HEK293 (cell line): ENCODE data around the gene A1CF.

ENCODE experiments used
- CTCF ChIA-PET: fragments of 350-600 bp; formaldehyde crosslinking; extraction: SDS; loops from one replicate; lab custom pipeline; 2021; ENCODE audit warnings: antibody characterized with exemption; lab: Yijun Ruan, JAX
- POLR2A ChIA-PET: fragments of 300-600 bp; formaldehyde crosslinking; extraction: SDS; loops from one replicate; lab custom pipeline; 2020; ENCODE audit warnings: antibody characterized with exemption, inconsistent platforms; lab: Yijun Ruan, JAX
- H3K27ac ChIP-seq: fragments of 200-500 bp; sonication (Bioruptor generic); 2 replicates; pipeline ENCODE4 v1.5.1; 2014; ENCODE audit warnings: low read depth, low read length, control low read depth, inconsistent platforms; ENCODE audit errors: extremely low read depth
- H3K36me3 ChIP-seq, 2 experiments: fragments of 200-500 bp in 1 of 2; sonication (Bioruptor generic) in 1 of 2; 1 replicate in 1 of 2; 2 replicates in 1 of 2; pipeline ENCODE4 v1.5.1; 2014 to 2017; ENCODE audit warnings: inconsistent platforms in 2 of 2, low read length in 2 of 2; ENCODE audit not compliant: control insufficient read depth in 2 of 2, insufficient read depth in 1 of 2
- H3K4me1 ChIP-seq: fragments of 200-500 bp; sonication (Bioruptor generic); 2 replicates; pipeline ENCODE4 v1.5.1; 2014; ENCODE audit warnings: mild to moderate bottlenecking, low read length, inconsistent platforms; ENCODE audit not compliant: control insufficient read depth, insufficient read depth
- H3K4me3 ChIP-seq: 2 replicates; pipeline ENCODE4 v1.5.1; 2011; ENCODE audit warnings: low read depth, mild to moderate bottlenecking, control low read depth, low read length, moderate library complexity
- H3K9me3 ChIP-seq: fragments of 200-500 bp; sonication (Bioruptor generic); 2 replicates; pipeline ENCODE4 v1.5.1; 2014; ENCODE audit warnings: low read depth, low read length, inconsistent platforms; ENCODE audit not compliant: control insufficient read depth, insufficient read depth
- GLI4 ChIP-seq: fragments of 450-650 bp; formaldehyde crosslinking; IDR thresholded peaks from 2 replicates; pipeline ENCODE4 v1.5.1; 2016; ENCODE audit warnings: missing biosample characterization, missing genetic modification characterization
- MYNN ChIP-seq: fragments of 450-650 bp; formaldehyde crosslinking; IDR thresholded peaks from 2 replicates; pipeline ENCODE4 v1.5.1; 2016; ENCODE audit warnings: missing biosample characterization, missing genetic modification characterization, borderline replicate concordance
- OSR2 ChIP-seq: fragments of 450-650 bp; formaldehyde crosslinking; IDR thresholded peaks from 2 replicates; pipeline ENCODE4 v1.5.1; 2016; ENCODE audit warnings: missing biosample characterization, missing genetic modification characterization
- ZBTB17 ChIP-seq: fragments of 450-650 bp; formaldehyde crosslinking; IDR thresholded peaks from 2 replicates; pipeline ENCODE4 v1.5.1; 2016; ENCODE audit warnings: missing biosample characterization, missing genetic modification characterization
- ZFP41 ChIP-seq: fragments of 450-650 bp; formaldehyde crosslinking; IDR thresholded peaks from 2 replicates; pipeline ENCODE4 v1.5.1; 2016; ENCODE audit warnings: missing biosample characterization, missing genetic modification characterization, borderline replicate concordance
- ZNF114 ChIP-seq: fragments of 450-650 bp; formaldehyde crosslinking; IDR thresholded peaks from 2 replicates; pipeline ENCODE4 v1.5.0; 2017; ENCODE audit warnings: missing biosample characterization, missing genetic modification characterization
- ZNF155 ChIP-seq: fragments of 450-650 bp; formaldehyde crosslinking; IDR thresholded peaks from 2 replicates; pipeline ENCODE4 v1.5.1; 2016; ENCODE audit warnings: missing biosample characterization, missing genetic modification characterization
- ZNF169 ChIP-seq: fragments of 450-650 bp; formaldehyde crosslinking; IDR thresholded peaks from 2 replicates; pipeline ENCODE4 v1.5.1; 2016; ENCODE audit warnings: missing biosample characterization, missing genetic modification characterization
- ZNF530 ChIP-seq: fragments of 450-650 bp; formaldehyde crosslinking; IDR thresholded peaks from 2 replicates; pipeline ENCODE4 v1.5.1; 2016; ENCODE audit warnings: low read depth, missing biosample characterization, missing genetic modification characterization
- ZNF664 ChIP-seq: fragments of 450-650 bp; formaldehyde crosslinking; IDR thresholded peaks from 2 replicates; pipeline ENCODE4 v1.5.1; 2016; ENCODE audit warnings: missing biosample characterization, missing genetic modification characterization
- ZNF785 ChIP-seq: fragments of 450-650 bp; formaldehyde crosslinking; IDR thresholded peaks from 2 replicates; pipeline ENCODE4 v1.5.1; 2016; ENCODE audit warnings: missing biosample characterization, missing genetic modification characterization
- ZNF830 ChIP-seq: fragments of 450-650 bp; IDR thresholded peaks from 2 replicates; pipeline ENCODE4 v1.5.0; 2018; ENCODE audit warnings: missing biosample characterization, missing genetic modification characterization, low read depth, mild to moderate bottlenecking, moderate library complexity
- TF ChIP-seq, protein P1 (sequence below): fragments of 450-650 bp; formaldehyde crosslinking; IDR thresholded peaks from 2 replicates; pipeline ENCODE4; 2016; ENCODE audit warnings: missing biosample characterization, missing genetic modification characterization
- TF ChIP-seq, protein P2 (sequence below): fragments of 450-650 bp; formaldehyde crosslinking; IDR thresholded peaks from 2 replicates; pipeline ENCODE4 v1.5.1; 2016; ENCODE audit warnings: missing biosample characterization, missing genetic modification characterization
- TF ChIP-seq, protein P3 (sequence below): fragments of 450-650 bp; formaldehyde crosslinking; IDR thresholded peaks from 2 replicates; pipeline ENCODE4 v1.5.1; 2016; ENCODE audit warnings: missing biosample characterization, missing genetic modification characterization
- TF ChIP-seq, protein P4 (sequence below): fragments of 450-650 bp; formaldehyde crosslinking; IDR thresholded peaks from 2 replicates; pipeline ENCODE4 v1.5.0; 2017; ENCODE audit warnings: missing biosample characterization, missing genetic modification characterization, borderline replicate concordance
- TF ChIP-seq, protein P5 (sequence below): fragments of 450-650 bp; formaldehyde crosslinking; IDR thresholded peaks from 2 replicates; pipeline ENCODE4 v1.5.1; 2016; ENCODE audit warnings: missing biosample characterization, missing genetic modification characterization
- TF ChIP-seq, protein P6 (sequence below): fragments of 450-650 bp; formaldehyde crosslinking; IDR thresholded peaks from 2 replicates; pipeline ENCODE4 v1.5.1; 2017; ENCODE audit warnings: missing biosample characterization, missing genetic modification characterization

Gene A1CF

DNA sequence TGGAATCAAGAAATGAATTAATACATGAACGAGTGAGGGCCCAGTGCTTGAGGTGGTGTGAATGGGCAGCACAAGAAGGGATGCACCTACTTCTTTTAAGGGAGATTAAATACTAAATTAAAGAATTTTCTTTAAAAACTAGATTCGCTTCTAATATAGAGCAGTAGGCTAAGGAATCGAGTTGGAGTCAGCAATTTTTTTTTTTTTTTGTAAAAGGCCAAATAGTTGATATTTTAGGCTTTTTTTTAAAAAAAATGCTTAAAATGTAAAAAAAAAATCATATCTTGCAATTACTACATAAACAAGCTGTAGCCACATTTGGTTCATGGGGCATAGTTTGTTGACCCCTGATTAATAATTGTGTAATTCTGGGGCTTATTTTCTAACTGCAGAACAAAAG lies 31.9 kb downstream of the A1CF start:
- TF ChIP-seq, protein P1, sequence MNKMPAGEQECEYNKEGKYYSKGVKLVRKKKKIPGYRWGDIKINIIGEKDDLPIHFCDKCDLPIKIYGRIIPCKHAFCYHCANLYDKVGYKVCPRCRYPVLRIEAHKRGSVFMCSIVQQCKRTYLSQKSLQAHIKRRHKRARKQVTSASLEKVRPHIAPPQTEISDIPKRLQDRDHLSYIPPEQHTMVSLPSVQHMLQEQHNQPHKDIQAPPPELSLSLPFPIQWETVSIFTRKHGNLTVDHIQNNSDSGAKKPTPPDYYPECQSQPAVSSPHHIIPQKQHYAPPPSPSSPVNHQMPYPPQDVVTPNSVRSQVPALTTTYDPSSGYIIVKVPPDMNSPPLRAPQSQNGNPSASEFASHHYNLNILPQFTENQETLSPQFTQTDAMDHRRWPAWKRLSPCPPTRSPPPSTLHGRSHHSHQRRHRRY: no peak
- TF ChIP-seq ZBTB17 (tag by site-specific recombination) (no peak), ZNF785 (tag by site-specific recombination) (no peak), ZFP41 (no peak), ZNF530 (tag by site-specific recombination) (no peak), ZNF664 (tag by site-specific recombination) (no peak), ZNF155 (tag by site-specific recombination) (no peak), OSR2 (tag by site-specific recombination) (no peak), MYNN (tag by site-specific recombination) (no peak), ZNF114 (tag by site-specific recombination) (no peak), GLI4 (tag by site-specific recombination) (no peak), ZNF169 (tag by site-specific recombination) (no peak), ZNF830 (tag by site-specific recombination) (no peak)
- TF ChIP-seq, protein P2, sequence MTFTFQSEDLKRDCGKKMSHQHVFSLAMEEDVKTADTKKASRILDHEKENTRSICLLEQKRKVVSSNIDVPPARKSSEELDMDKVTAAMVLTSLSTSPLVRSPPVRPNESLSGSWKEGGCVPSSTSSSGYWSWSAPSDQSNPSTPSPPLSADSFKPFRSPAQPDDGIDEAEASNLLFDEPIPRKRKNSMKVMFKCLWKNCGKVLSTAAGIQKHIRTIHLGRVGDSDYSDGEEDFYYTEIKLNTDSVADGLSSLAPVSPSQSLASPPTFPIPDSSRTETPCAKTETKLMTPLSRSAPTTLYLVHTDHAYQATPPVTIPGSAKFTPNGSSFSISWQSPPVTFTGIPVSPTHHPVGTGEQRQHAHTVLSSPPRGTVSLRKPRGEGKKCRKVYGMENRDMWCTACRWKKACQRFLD (tag by site-specific recombination): no peak
- TF ChIP-seq, protein P3, sequence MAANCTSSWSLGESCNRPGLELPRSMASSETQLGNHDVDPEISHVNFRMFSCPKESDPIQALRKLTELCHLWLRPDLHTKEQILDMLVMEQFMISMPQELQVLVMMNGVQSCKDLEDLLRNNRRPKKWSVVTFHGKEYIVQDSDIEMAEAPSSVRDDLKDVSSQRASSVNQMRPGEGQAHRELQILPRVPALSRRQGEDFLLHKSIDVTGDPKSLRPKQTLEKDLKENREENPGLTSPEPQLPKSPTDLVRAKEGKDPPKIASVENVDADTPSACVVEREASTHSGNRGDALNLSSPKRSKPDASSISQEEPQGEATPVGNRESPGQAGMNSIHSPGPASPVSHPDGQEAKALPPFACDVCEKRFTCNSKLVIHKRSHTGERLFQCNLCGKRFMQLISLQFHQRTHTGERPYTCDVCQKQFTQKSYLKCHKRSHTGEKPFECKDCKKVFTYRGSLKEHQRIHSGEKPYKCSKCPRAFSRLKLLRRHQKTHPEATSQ (tag by site-specific recombination): no peak
- TF ChIP-seq, protein P4, sequence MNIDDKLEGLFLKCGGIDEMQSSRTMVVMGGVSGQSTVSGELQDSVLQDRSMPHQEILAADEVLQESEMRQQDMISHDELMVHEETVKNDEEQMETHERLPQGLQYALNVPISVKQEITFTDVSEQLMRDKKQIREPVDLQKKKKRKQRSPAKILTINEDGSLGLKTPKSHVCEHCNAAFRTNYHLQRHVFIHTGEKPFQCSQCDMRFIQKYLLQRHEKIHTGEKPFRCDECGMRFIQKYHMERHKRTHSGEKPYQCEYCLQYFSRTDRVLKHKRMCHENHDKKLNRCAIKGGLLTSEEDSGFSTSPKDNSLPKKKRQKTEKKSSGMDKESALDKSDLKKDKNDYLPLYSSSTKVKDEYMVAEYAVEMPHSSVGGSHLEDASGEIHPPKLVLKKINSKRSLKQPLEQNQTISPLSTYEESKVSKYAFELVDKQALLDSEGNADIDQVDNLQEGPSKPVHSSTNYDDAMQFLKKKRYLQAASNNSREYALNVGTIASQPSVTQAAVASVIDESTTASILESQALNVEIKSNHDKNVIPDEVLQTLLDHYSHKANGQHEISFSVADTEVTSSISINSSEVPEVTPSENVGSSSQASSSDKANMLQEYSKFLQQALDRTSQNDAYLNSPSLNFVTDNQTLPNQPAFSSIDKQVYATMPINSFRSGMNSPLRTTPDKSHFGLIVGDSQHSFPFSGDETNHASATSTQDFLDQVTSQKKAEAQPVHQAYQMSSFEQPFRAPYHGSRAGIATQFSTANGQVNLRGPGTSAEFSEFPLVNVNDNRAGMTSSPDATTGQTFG: no peak
- TF ChIP-seq, protein P5, sequence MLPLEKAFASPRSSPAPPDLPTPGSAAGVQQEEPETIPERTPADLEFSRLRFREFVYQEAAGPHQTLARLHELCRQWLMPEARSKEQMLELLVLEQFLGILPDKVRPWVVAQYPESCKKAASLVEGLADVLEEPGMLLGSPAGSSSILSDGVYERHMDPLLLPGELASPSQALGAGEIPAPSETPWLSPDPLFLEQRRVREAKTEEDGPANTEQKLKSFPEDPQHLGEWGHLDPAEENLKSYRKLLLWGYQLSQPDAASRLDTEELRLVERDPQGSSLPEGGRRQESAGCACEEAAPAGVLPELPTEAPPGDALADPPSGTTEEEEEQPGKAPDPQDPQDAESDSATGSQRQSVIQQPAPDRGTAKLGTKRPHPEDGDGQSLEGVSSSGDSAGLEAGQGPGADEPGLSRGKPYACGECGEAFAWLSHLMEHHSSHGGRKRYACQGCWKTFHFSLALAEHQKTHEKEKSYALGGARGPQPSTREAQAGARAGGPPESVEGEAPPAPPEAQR (tag by site-specific recombination): no peak
- TF ChIP-seq, protein P6, sequence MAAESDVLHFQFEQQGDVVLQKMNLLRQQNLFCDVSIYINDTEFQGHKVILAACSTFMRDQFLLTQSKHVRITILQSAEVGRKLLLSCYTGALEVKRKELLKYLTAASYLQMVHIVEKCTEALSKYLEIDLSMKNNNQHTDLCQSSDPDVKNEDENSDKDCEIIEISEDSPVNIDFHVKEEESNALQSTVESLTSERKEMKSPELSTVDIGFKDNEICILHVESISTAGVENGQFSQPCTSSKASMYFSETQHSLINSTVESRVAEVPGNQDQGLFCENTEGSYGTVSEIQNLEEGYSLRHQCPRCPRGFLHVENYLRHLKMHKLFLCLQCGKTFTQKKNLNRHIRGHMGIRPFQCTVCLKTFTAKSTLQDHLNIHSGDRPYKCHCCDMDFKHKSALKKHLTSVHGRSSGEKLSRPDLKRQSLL (tag by site-specific recombination): no peak
- Histone ChIP-seq H3K9me3 (no peaks in the 10 kb centered on the region), H3K4me3 (no peak overlapping the region), H3K36me3 (no peaks in the 10 kb centered on the region), H3K4me1 (peaks cover 2% of the 10 kb centered on the region; the same call in 1 of the 2 replicates), H3K27ac (no peak overlapping the region)
- ChIA-PET CTCF (no interaction called here), POLR2A (no interaction called here)
